Ishikawa (cell line): ENCODE measurements around the gene TFIP11.

Experiments
- CEBPB ChIP-seq: IDR thresholded peaks from 2 replicates; pipeline ENCODE4 v1.6.1; 2012
- CREB1 ChIP-seq: IDR thresholded peaks from 2 replicates; pipeline ENCODE4 v1.6.1; 2012; ENCODE audit warnings: low read depth
- EP300 ChIP-seq: IDR thresholded peaks from 2 replicates; pipeline ENCODE4 v1.6.1; 2012; ENCODE audit warnings: borderline replicate concordance
- RAD21 ChIP-seq: IDR thresholded peaks from 2 replicates; pipeline ENCODE4 v1.6.1; 2012; ENCODE audit warnings: low read depth
- TEAD4 ChIP-seq: IDR thresholded peaks from 2 replicates; pipeline ENCODE4 v1.6.1; 2012
- YY1 ChIP-seq: IDR thresholded peaks from 2 replicates; pipeline ENCODE4 v1.6.1; 2012; ENCODE audit warnings: low read depth
- TF ChIP-seq, protein P1 (sequence below): IDR thresholded peaks from 2 replicates; pipeline ENCODE4 v1.6.1; 2012
- TF ChIP-seq, protein P2 (sequence below): IDR thresholded peaks from 2 replicates; pipeline ENCODE4 v1.6.1; 2012; ENCODE audit warnings: low read depth, mild to moderate bottlenecking

GRCh38 chr22:26484360-26484706, 27.9 kb downstream of the TFIP11 start:
- no peak for TF ChIP-seq RAD21
- no peak for TF ChIP-seq YY1
- no peak for TF ChIP-seq CEBPB
- no peak for TF ChIP-seq EP300
- TF ChIP-seq, protein P1, sequence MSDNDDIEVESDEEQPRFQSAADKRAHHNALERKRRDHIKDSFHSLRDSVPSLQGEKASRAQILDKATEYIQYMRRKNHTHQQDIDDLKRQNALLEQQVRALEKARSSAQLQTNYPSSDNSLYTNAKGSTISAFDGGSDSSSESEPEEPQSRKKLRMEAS: peak; percentile 40; the same call in 1 of the 2 replicates
- TF ChIP-seq CREB1: no peak
- no peak for TF ChIP-seq TEAD4
- TF ChIP-seq, protein P2, sequence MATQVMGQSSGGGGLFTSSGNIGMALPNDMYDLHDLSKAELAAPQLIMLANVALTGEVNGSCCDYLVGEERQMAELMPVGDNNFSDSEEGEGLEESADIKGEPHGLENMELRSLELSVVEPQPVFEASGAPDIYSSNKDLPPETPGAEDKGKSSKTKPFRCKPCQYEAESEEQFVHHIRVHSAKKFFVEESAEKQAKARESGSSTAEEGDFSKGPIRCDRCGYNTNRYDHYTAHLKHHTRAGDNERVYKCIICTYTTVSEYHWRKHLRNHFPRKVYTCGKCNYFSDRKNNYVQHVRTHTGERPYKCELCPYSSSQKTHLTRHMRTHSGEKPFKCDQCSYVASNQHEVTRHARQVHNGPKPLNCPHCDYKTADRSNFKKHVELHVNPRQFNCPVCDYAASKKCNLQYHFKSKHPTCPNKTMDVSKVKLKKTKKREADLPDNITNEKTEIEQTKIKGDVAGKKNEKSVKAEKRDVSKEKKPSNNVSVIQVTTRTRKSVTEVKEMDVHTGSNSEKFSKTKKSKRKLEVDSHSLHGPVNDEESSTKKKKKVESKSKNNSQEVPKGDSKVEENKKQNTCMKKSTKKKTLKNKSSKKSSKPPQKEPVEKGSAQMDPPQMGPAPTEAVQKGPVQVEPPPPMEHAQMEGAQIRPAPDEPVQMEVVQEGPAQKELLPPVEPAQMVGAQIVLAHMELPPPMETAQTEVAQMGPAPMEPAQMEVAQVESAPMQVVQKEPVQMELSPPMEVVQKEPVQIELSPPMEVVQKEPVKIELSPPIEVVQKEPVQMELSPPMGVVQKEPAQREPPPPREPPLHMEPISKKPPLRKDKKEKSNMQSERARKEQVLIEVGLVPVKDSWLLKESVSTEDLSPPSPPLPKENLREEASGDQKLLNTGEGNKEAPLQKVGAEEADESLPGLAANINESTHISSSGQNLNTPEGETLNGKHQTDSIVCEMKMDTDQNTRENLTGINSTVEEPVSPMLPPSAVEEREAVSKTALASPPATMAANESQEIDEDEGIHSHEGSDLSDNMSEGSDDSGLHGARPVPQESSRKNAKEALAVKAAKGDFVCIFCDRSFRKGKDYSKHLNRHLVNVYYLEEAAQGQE: no peak
